CD14-positive monocyte (primary cell): Measurements from ENCODE around the gene SIK3. TPM values are rescaled to one million over a fixed set of nuclear protein-coding genes. Genes with fewer than 3 reads are reported as not detected.

Source experiments
- DNase-seq, 3 donors: peaks; one replicate each; pipeline ENCODE4 v3.0.0-alpha.2; 2011 to 2022
- H2AFZ ChIP-seq: 2 replicates; pipeline ENCODE4 v1.6.0; 2012; ENCODE audit warnings: mild to moderate bottlenecking, low read depth, low read length, inconsistent platforms; ENCODE audit not compliant: insufficient read depth, poor library complexity, severe bottlenecking
- H3K27ac ChIP-seq, 2 donors: 1 replicate in 1 of 2; 2 replicates in 1 of 2; pipeline ENCODE4 v1.5.1; 2012 to 2013; ENCODE audit warnings: low read length in 2 of 2, control low read depth in 1 of 2, inconsistent platforms in 1 of 2, low read depth in 1 of 2, mild to moderate bottlenecking in 1 of 2
- H3K27me3 ChIP-seq, 2 donors: one replicate each; pipeline versions ENCODE4 v1.6.0 to v1.6.1; 2011 to 2013; ENCODE audit warnings: low read length in 2 of 2; ENCODE audit not compliant: control insufficient read depth in 2 of 2, insufficient read depth in 2 of 2
- H3K36me3 ChIP-seq, 2 donors: replicated peaks in 1 of 2; 1 replicate in 1 of 2; 2 replicates in 1 of 2; pipeline versions ENCODE4 v1.5.1 to v1.6.1; 2012 to 2013; ENCODE audit warnings: low read length in 2 of 2, control low read depth in 1 of 2, inconsistent platforms in 1 of 2, mild to moderate bottlenecking in 1 of 2; ENCODE audit not compliant: insufficient read depth in 2 of 2, control insufficient read depth in 1 of 2
- H3K4me1 ChIP-seq, 2 donors: 1 replicate in 1 of 2; 2 replicates in 1 of 2; pipeline versions ENCODE4 v1.5.1 to v1.6.1; 2012 to 2013; ENCODE audit warnings: low read length in 2 of 2, control low read depth in 1 of 2, inconsistent platforms in 1 of 2, mild to moderate bottlenecking in 1 of 2, moderate library complexity in 1 of 2; ENCODE audit not compliant: insufficient read depth in 2 of 2, control insufficient read depth in 1 of 2
- H3K4me2 ChIP-seq: replicated peaks from 2 replicates; pipeline ENCODE3; 2012; ENCODE audit warnings: low read length, moderate library complexity, mild to moderate bottlenecking; ENCODE audit not compliant: poor library complexity, severe bottlenecking; ENCODE audit errors: extremely low read depth
- H3K4me3 ChIP-seq, 3 experiments: fragments of 200-600 bp in 1 of 3; sonication (generic) in 1 of 3; replicated peaks in 1 of 3; 1 replicate in 2 of 3; 2 replicates in 1 of 3; pipeline ENCODE4 v1.5.1; 2011 to 2013; ENCODE audit warnings: low read length in 3 of 3, mild to moderate bottlenecking in 3 of 3, control low read depth in 2 of 3, low read depth in 2 of 3, inconsistent platforms in 1 of 3, moderate library complexity in 1 of 3
- H3K79me2 ChIP-seq: 2 replicates; pipeline ENCODE4 v1.6.0; 2012; ENCODE audit warnings: mild to moderate bottlenecking, control low read depth, inconsistent platforms, low read length, moderate library complexity; ENCODE audit not compliant: insufficient read depth
- H3K9ac ChIP-seq: 2 replicates; pipeline ENCODE4 v1.6.0; 2017; ENCODE audit warnings: low read length, mild to moderate bottlenecking; ENCODE audit not compliant: insufficient read depth, poor library complexity, severe bottlenecking
- H3K9me3 ChIP-seq, 2 donors: replicated peaks in 1 of 2; 1 replicate in 1 of 2; 2 replicates in 1 of 2; pipeline versions ENCODE4 v1.5.1 to v1.6.1; 2012 to 2013; ENCODE audit warnings: low read length in 2 of 2, control low read depth in 1 of 2; ENCODE audit not compliant: control insufficient read depth in 1 of 2, insufficient read depth in 1 of 2
- H4K20me1 ChIP-seq: 2 replicates; pipeline ENCODE4 v1.6.0; 2012; ENCODE audit warnings: mild to moderate bottlenecking, low read length, control low read depth, moderate library complexity; ENCODE audit not compliant: insufficient read depth
- H3K27ac Mint-ChIP-seq, 7 donors: one replicate each; pipeline ENCODE4 v1.8.0; 2020; ENCODE audit warnings: mild to moderate bottlenecking in 7 of 7, mixed read lengths in 7 of 7, moderate library complexity in 6 of 7, inconsistent platforms in 2 of 7
- H3K27me3 Mint-ChIP-seq, 3 donors: one replicate each; pipeline ENCODE4 v1.8.0; 2021 to 2022; ENCODE audit warnings: low read depth in 3 of 3, mild to moderate bottlenecking in 3 of 3, mixed read lengths in 3 of 3, moderate library complexity in 3 of 3, inconsistent platforms in 1 of 3
- H3K36me3 Mint-ChIP-seq, 2 donors: one replicate each; pipeline ENCODE4 v1.8.0; 2020; ENCODE audit warnings: mixed read lengths in 2 of 2, inconsistent platforms in 1 of 2, mild to moderate bottlenecking in 1 of 2
- H3K4me1 Mint-ChIP-seq: one replicate; pipeline ENCODE4 v1.8.0; 2020; ENCODE audit warnings: mild to moderate bottlenecking, mixed read lengths
- H3K4me3 Mint-ChIP-seq, 2 donors: one replicate each; pipeline ENCODE4 v1.8.0; 2020; ENCODE audit warnings: mild to moderate bottlenecking in 2 of 2, mixed read lengths in 2 of 2, moderate library complexity in 1 of 2
- H3K9me3 Mint-ChIP-seq, 7 donors: one replicate each; pipeline ENCODE4 v1.8.0; 2020 to 2022; ENCODE audit warnings: mixed read lengths in 7 of 7, mild to moderate bottlenecking in 6 of 7, moderate library complexity in 6 of 7, inconsistent platforms in 2 of 7
- CTCF ChIP-seq: fragments of 200-600 bp; IDR thresholded peaks from one replicate; pipeline ENCODE4 v1.8.0; 2022; ENCODE audit warnings: antibody characterized with exemption, mild to moderate bottlenecking
- WGBS: methylation state at CpG from one replicate; pipeline ENCODE4 v1.1.5; 2013; ENCODE audit warnings: missing lambda C conversion rate; ENCODE audit not compliant: insufficient coverage; 5-methylcytosine and 5-hydroxymethylcytosine counted together
- intact Hi-C, 2 donors: fragments of 100-400 bp; cut with micrococcal nuclease; formaldehyde crosslinking; loops; one replicate each; pipeline versions ENCODE4 v1.15.0 to v1.15.1; 2023
- polyA plus RNA-seq, 3 donors: library from polyadenylated mRNA; depleted of rRNA in 1 of 3; unstranded in 2 of 3; stranded (reverse) in 1 of 3; fragments of 300-500 nt in 2 of 3; fragments of >200 nt in 1 of 3; fragmentation: Illumina TruSeq in 2 of 3; gene quantifications; 1 replicate in 2 of 3; 2 replicates in 1 of 3; pipeline ENCODE4 v1.2.3, GENCODE V29; 2012 to 2021

The SIK3 gene
- polyA plus RNA-seq, 3 donors, result 18.3 to 142 (median 20.0) TPM

GRCh38 chr11:116997071-116997470 is 101.2 kb downstream of the SIK3 start:
- Mint-ChIP-seq H3K36me3 (peaks cover 8 to 13% of the 10 kb centered on the region in 2 donors), H3K27me3 (peaks cover 0 to 3% (median 0%) of the 10 kb centered on the region in 3 donors), H3K4me3 (no peak overlapping the region), H3K27ac (peak overlapping the region in 2 of 7 donors; percentile 60 to 78), H3K4me1 (peaks cover 57% of the 10 kb centered on the region), H3K9me3 (peaks cover 0 to 2% (median 0%) of the 10 kb centered on the region in 7 donors)
- Histone ChIP-seq H2AFZ (no peak overlapping the region), H3K9ac (no peak overlapping the region), H4K20me1 (no peaks in the 10 kb centered on the region), H3K27me3 (no peaks in the 10 kb centered on the region), H3K36me3 (no peaks in the 10 kb centered on the region), H3K4me1 (peaks cover 48 to 56% of the 10 kb centered on the region in 2 donors), H3K9me3 (no peaks in the 10 kb centered on the region), H3K79me2 (peaks cover 89% of the 10 kb centered on the region), H3K27ac (no peak overlapping the region), H3K4me3 (no peak overlapping the region), H3K4me2 (no peak overlapping the region)
- WGBS, result 100% methylated on average over 1 of the region's 2 CpGs
- DNase-seq, result no peak
- intact Hi-C loops, result no loop called here
- TF ChIP-seq CTCF, result no peak

- Histone ChIP-seq H3K4me1 (peaks cover 42 to 53% of the 10 kb centered on the region in 2 donors), H3K9me3 (no peaks in the 10 kb centered on the region), H3K4me2 (peak overlapping the region; percentile 4), H3K79me2 (peaks cover 99% of the 10 kb centered on the region), H3K9ac (no peak overlapping the region), H3K27ac (peak overlapping the region in 1 of 2 donors; percentile 71), H3K36me3 (no peaks in the 10 kb centered on the region), H3K4me3 (no peak overlapping the region), H2AFZ (no peak overlapping the region), H4K20me1 (no peaks in the 10 kb centered on the region), H3K27me3 (no peaks in the 10 kb centered on the region)
- peak overlapping the region; percentile 5 to 92 (median 86) for H3K27ac Mint-ChIP-seq
- peaks cover 0 to 11% of the 10 kb centered on the region in 2 donors for H3K36me3 Mint-ChIP-seq
- DNase-seq, result no peak
- peaks cover 0 to 2% (median 0%) of the 10 kb centered on the region in 7 donors for H3K9me3 Mint-ChIP-seq
- no peak overlapping the region for H3K4me3 Mint-ChIP-seq
- TF ChIP-seq CTCF, result no peak
- intact Hi-C loops, result no loop called here
- no CpG with 5 or more reads among the region's 3 CpGs for WGBS
- peaks cover 54% of the 10 kb centered on the region for H3K4me1 Mint-ChIP-seq
- H3K27me3 Mint-ChIP-seq, result peaks cover 0 to 3% (median 0%) of the 10 kb centered on the region in 3 donors
Observed at GRCh38 chr11:116994195-116994594, 104.0 kb downstream of the SIK3 start.
